DND-41 (cell line): ENCODE data around the gene PALD1.

Source experiments
- ATAC-seq: fragments of 200-7000 bp; cut with Tn5 transposase; 3 replicates; pipeline ENCODE4 v1.9.1; 2021; ENCODE audit warnings: low read depth; ENCODE audit not compliant: insufficient read depth
- DNase-seq: peaks from one replicate; pipeline ENCODE4 v3.0.0-alpha.2; 2020
- H2AFZ ChIP-seq: 2 replicates; pipeline ENCODE4 v1.6.0; 2012; ENCODE audit warnings: low read depth, low read length
- H3K27ac ChIP-seq: 2 replicates; pipeline ENCODE4 v1.5.1; 2012; ENCODE audit warnings: low read length, inconsistent platforms
- H3K27me3 ChIP-seq: fragments of 200-600 bp; sonication (generic); 2 replicates; pipeline ENCODE4 v1.6.0; 2012; ENCODE audit warnings: low read length, mild to moderate bottlenecking, inconsistent platforms; ENCODE audit not compliant: insufficient read depth, poor library complexity
- H3K36me3 ChIP-seq: 2 replicates; pipeline ENCODE4 v1.5.1; 2012; ENCODE audit warnings: low read length, inconsistent platforms; ENCODE audit not compliant: insufficient read depth
- H3K4me1 ChIP-seq: 2 replicates; pipeline ENCODE4 v1.5.1; 2012; ENCODE audit warnings: mild to moderate bottlenecking, low read length; ENCODE audit not compliant: insufficient read depth
- H3K4me2 ChIP-seq: 2 replicates; pipeline ENCODE4 v1.6.0; 2012; ENCODE audit warnings: mild to moderate bottlenecking, moderate library complexity, low read length, inconsistent platforms; ENCODE audit not compliant: insufficient read depth
- H3K4me3 ChIP-seq, 2 experiments: fragments of 200-600 bp in 1 of 2; shearing (Covaris generic) in 1 of 2; 2 replicates each; pipeline ENCODE4 v1.5.1; 2012 to 2016; ENCODE audit warnings: inconsistent platforms in 2 of 2, low read length in 2 of 2, mild to moderate bottlenecking in 2 of 2, low read depth in 1 of 2, moderate library complexity in 1 of 2
- H3K79me2 ChIP-seq: 2 replicates; pipeline ENCODE4 v1.6.0; 2012; ENCODE audit warnings: low read length, inconsistent platforms; ENCODE audit not compliant: insufficient read depth
- H3K9ac ChIP-seq: 2 replicates; pipeline ENCODE4 v1.6.0; 2012; ENCODE audit warnings: low read depth, mild to moderate bottlenecking, inconsistent platforms, low read length, moderate library complexity
- H3K9me3 ChIP-seq: 2 replicates; pipeline ENCODE4 v1.5.1; 2012; ENCODE audit warnings: low read length, moderate library complexity, mild to moderate bottlenecking, inconsistent platforms; ENCODE audit not compliant: insufficient read depth, severe bottlenecking
- H4K20me1 ChIP-seq: 2 replicates; pipeline ENCODE4 v1.6.0; 2012; ENCODE audit warnings: low read length; ENCODE audit not compliant: insufficient read depth
- EZH2 ChIP-seq: IDR thresholded peaks from 3 replicates; pipeline ENCODE4 v1.6.1; 2012; ENCODE audit warnings: borderline replicate concordance, low read depth, mild to moderate bottlenecking, moderate library complexity, low read length, inconsistent platforms; ENCODE audit not compliant: severe bottlenecking
- TF ChIP-seq, protein P1 (sequence below): IDR thresholded peaks from 2 replicates; pipeline ENCODE4 v1.5.1; 2012; ENCODE audit warnings: borderline replicate concordance, low read length, moderate library complexity, mild to moderate bottlenecking; ENCODE audit not compliant: poor library complexity, severe bottlenecking; ENCODE audit errors: extremely low read depth

Gene PALD1

DNA sequence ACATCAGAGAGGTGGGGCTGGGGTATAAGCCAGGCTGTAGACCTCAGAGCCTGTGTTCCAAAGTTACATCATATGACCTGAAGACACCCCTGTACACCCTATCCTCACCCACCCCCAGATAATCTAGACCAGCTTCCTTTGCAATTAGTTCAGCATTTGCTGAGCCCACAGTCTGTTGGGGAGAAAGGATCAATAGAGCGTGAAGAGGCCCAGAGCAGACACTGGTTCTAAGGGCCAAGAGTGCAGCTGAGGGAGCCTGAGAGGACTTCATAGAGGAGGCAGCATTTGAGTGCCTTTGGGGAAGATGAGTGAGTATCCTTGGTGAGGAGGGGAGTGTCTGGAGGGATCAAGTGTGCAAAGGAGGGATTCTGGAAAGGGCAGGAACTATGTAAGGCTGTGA, 65.3 kb downstream of the PALD1 start:
- Histone ChIP-seq H3K4me2 (no peak overlapping the region), H3K9me3 (no peaks in the 10 kb centered on the region), H3K27ac (no peak overlapping the region), H3K79me2 (no peaks in the 10 kb centered on the region), H3K4me1 (no peaks in the 10 kb centered on the region), H3K36me3 (0 out of 2 replicates have a peak, but pooled peaks cover 9% of the 10 kb centered on the region), H3K4me3 (no peak overlapping the region), H3K9ac (no peak overlapping the region), H4K20me1 (no peaks in the 10 kb centered on the region; the same call in 1 of the 2 replicates), H3K27me3 (no peaks in the 10 kb centered on the region), H2AFZ (no peak overlapping the region)
- no peak for TF ChIP-seq EZH2
- TF ChIP-seq, protein P1, sequence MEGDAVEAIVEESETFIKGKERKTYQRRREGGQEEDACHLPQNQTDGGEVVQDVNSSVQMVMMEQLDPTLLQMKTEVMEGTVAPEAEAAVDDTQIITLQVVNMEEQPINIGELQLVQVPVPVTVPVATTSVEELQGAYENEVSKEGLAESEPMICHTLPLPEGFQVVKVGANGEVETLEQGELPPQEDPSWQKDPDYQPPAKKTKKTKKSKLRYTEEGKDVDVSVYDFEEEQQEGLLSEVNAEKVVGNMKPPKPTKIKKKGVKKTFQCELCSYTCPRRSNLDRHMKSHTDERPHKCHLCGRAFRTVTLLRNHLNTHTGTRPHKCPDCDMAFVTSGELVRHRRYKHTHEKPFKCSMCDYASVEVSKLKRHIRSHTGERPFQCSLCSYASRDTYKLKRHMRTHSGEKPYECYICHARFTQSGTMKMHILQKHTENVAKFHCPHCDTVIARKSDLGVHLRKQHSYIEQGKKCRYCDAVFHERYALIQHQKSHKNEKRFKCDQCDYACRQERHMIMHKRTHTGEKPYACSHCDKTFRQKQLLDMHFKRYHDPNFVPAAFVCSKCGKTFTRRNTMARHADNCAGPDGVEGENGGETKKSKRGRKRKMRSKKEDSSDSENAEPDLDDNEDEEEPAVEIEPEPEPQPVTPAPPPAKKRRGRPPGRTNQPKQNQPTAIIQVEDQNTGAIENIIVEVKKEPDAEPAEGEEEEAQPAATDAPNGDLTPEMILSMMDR = no peak
- DNase-seq = no peak
- ATAC-seq = no peak

DNA sequence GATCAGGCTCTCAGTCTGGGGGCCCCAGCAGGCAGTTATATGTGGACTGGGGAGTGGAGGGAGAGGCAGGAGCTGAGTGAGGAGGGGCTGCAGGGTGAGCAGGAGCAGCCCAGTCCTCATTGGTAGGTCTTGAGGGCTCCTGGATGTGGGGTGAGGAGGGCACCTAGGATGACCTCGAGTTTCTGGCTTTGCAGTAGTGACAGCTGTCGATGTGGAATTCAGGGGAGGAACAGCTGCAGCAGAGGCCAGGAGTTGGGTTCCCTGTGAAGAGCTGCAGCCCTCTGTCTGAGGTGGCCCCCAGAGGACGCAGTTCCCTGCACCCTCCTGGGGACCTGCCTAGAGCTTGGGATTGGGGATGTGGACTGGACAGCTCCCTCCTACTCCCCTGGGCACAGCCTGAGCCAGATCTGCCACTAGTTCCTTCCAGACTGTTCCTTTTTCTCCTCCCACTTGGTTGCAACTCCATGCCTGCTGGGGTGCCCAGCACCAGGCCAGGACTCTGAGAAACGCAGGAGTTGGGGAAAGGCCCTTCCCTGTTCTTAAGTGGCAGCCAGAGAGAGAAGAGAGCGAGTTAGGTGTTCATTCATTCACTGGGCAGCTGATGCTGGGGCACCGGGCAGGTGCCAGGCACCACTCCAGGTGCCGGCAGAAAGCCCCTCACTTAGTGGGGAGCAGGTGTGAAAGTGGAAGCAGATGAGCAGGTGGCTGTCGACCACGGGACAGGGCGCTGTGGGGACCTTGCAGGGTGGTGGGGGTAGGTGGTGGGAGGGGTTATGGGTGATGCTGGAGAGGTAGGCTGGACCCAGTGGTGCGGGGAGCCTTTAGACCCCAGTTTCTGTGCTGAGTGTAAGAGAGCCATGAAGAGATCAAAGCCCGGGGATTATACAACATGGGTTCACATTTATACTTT, 66.1 kb downstream of the PALD1 start:
- no peaks in the 10 kb centered on the region for H3K27me3 ChIP-seq
- no peak for DNase-seq
- no peaks in the 10 kb centered on the region for H4K20me1 ChIP-seq
- H2AFZ ChIP-seq = no peak overlapping the region
- H3K27ac ChIP-seq = no peak overlapping the region
- no peak overlapping the region for H3K4me3 ChIP-seq
- no peak for TF ChIP-seq EZH2
- TF ChIP-seq, protein P1 = no peak
- ATAC-seq = no peak
- H3K36me3 ChIP-seq = 0 out of 2 replicates have a peak, but pooled peaks cover 9% of the 10 kb centered on the region
- no peaks in the 10 kb centered on the region for H3K9me3 ChIP-seq
- H3K4me1 ChIP-seq = no peaks in the 10 kb centered on the region
- H3K4me2 ChIP-seq = no peak overlapping the region
- no peak overlapping the region for H3K9ac ChIP-seq
- no peaks in the 10 kb centered on the region for H3K79me2 ChIP-seq

DNA sequence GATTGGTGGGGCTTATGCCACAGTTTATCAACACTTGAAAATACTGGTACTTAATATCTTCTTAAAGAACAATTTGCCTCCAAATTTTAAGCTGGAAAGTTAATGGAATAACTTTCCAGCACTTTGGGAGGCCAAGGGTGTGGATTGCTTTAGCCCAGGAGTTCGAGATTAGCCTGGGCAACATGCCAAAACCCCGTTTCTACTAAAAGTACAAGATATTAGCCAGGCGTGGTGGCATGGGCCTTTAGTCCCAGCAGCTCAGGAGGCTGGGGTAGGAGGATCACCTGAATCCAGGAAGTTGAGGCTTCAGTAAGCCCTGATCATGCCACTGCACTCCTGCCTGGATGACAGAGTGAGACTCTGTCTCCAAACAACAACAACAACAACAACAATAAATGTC, 68.0 kb downstream of the PALD1 start:
- Histone ChIP-seq H4K20me1 (no peaks in the 10 kb centered on the region), H3K27ac (no peak overlapping the region), H3K4me1 (no peaks in the 10 kb centered on the region), H3K27me3 (no peaks in the 10 kb centered on the region), H3K9me3 (no peaks in the 10 kb centered on the region), H3K4me2 (no peak overlapping the region), H3K9ac (no peak overlapping the region), H2AFZ (no peak overlapping the region), H3K36me3 (no peaks in the 10 kb centered on the region), H3K4me3 (no peak overlapping the region), H3K79me2 (no peaks in the 10 kb centered on the region)
- ATAC-seq (no peak), DNase-seq (no peak)
- TF ChIP-seq, protein P1 = no peak
- no peak for TF ChIP-seq EZH2
